Adrenal gland (tissue), 12 donors: Measurements from ENCODE around the gene KRT80. TPM values are rescaled to one million over a fixed set of nuclear protein-coding genes. Genes with fewer than 3 reads are reported as not detected.
A peak's percentile ranks its signal among the peaks of the same experiment; 100 is the strongest.

ENCODE experiments used
- DNase-seq, 7 donors: peaks; one replicate each; pipeline ENCODE4 v3.0.0-alpha.2; 2019 to 2020
- H3K27ac ChIP-seq, 5 donors: fragments of 200-600 bp; sonication (generic) in 4 of 5; 1 replicate in 3 of 5; 2 replicates in 2 of 5; pipeline versions ENCODE4 v1.5.1 to v1.8.0; 2016 to 2020; ENCODE audit warnings: mild to moderate bottlenecking in 1 of 5
- H3K27me3 ChIP-seq: fragments of 200-600 bp; 2 replicates; pipeline ENCODE4 v1.8.0; 2021
- H3K36me3 ChIP-seq, 2 donors: fragments of 200-600 bp; replicated peaks in 1 of 2; 1 replicate in 1 of 2; 2 replicates in 1 of 2; pipeline versions ENCODE4 v1.5.1 to v1.8.0; 2018 to 2022
- H3K4me1 ChIP-seq, 2 donors: fragments of 200-600 bp; replicated peaks in 1 of 2; 1 replicate in 1 of 2; 2 replicates in 1 of 2; pipeline versions ENCODE4 v1.5.1 to v1.8.0; 2018 to 2021
- H3K4me3 ChIP-seq, 4 donors: fragments of 200-600 bp; sonication (generic) in 3 of 4; one replicate each; pipeline ENCODE4 v1.5.1; 2016 to 2018
- H3K9me3 ChIP-seq, 3 donors: fragments of 200-600 bp; sonication (generic) in 1 of 3; replicated peaks in 1 of 3; 1 replicate in 2 of 3; 2 replicates in 1 of 3; pipeline versions ENCODE4 v1.5.1 to v1.8.0; 2016 to 2021
- CTCF ChIP-seq, 6 experiments: fragments of 450-650 bp in 4 of 6; fragments of 200-600 bp in 2 of 6; sonication (generic) in 1 of 6; IDR thresholded peaks; 1 replicate in 5 of 6; 2 replicates in 1 of 6; pipeline versions ENCODE4 v1.5.1 to v1.8.0; 2016 to 2021; ENCODE audit warnings: antibody characterized with exemption in 6 of 6, mild to moderate bottlenecking in 2 of 6, moderate library complexity in 1 of 6
- POLR2A ChIP-seq, 2 donors: fragments of 450-650 bp; IDR thresholded peaks; one replicate each; pipeline ENCODE4 v1.6.1; 2017; ENCODE audit warnings: antibody characterized with exemption in 2 of 2, mild to moderate bottlenecking in 2 of 2, moderate library complexity in 1 of 2
- WGBS, 4 donors: extraction: QIAGEN DNeasy Blood & Tissue Kit in 2 of 4; methylation state at CpG; one replicate each; pipeline versions ENCODE4 v1.1.5 to v1.1.7; 2013 to 2017; 5-methylcytosine and 5-hydroxymethylcytosine counted together
- intact Hi-C, 2 donors: fragments of 100-400 bp; cut with DNase I; formaldehyde crosslinking; loops; one replicate each; pipeline versions ENCODE4 v1.14.1 to v1.15.0; 2022 to 2023
- polyA plus RNA-seq, 3 donors: library from polyadenylated mRNA; stranded (reverse); fragments of 200-250 nt in 2 of 3; fragments of 350-450 nt in 1 of 3; fragmentation: Illumina TruSeq in 1 of 3; extraction: RNeasy Lipid Tissue Mini Kit (QIAGEN cat#74804) in 1 of 3; gene quantifications; one replicate each; pipeline ENCODE4 v1.2.3, GENCODE V29; 2013 to 2014
- total RNA-seq, 9 donors: library from RNA; depleted of rRNA in 4 of 9; stranded (reverse); fragments of >200 nt in 4 of 9; fragments of 120-200 nt in 1 of 9; fragmentation: NEBNext Ultra II Directional in 1 of 9; extraction: Animal tissue kit (Norgen Biotek cat#: 25700) in 1 of 9; gene quantifications; one replicate each; pipeline versions ENCODE4 v1.1.0 to v1.2.4, GENCODE V29; 2013 to 2023
- donor health status: healthy with polysubstance abuse.
- donor health status: Bipolar disorder and iron deficiency.
- donor health status: DM: yes; HTN: yes; CAD: no.
- donor health status: DM: no; HTN: no; CAD: no.
- donor health status: DM: no; HTN: no; CAD: no.
- donor health status: DM: yes; HTN: yes; CAD: no.

The KRT80 gene
- total and polyA plus RNA-seq, 12 donors: 0.95 to 14.6 (median 3.8) TPM

- H3K4me1 ChIP-seq: no peaks in the 10 kb centered on the region
- no peak for TF ChIP-seq POLR2A (IDR thresholded peaks at IDR 0.05)
- no peak for TF ChIP-seq CTCF (IDR thresholded peaks at IDR 0.05)
- H3K36me3 ChIP-seq: no peaks in the 10 kb centered on the region
- intact Hi-C loops: no loop called here
- 85 to 93% (median 90%) methylated on average over 5 of the region's 5 CpGs for WGBS, 4 donors
- no peak for DNase-seq
- H3K9me3 ChIP-seq: no peaks in the 10 kb centered on the region
- no peaks in the 10 kb centered on the region for H3K27me3 ChIP-seq
- no peak overlapping the region for H3K27ac ChIP-seq
- no peak overlapping the region for H3K4me3 ChIP-seq
Observed at GRCh38 chr12:52223406-52224039, 31.7 kb upstream of the KRT80 start.

- Histone ChIP-seq H3K27ac (no peak overlapping the region), H3K4me1 (no peaks in the 10 kb centered on the region), H3K36me3 (no peaks in the 10 kb centered on the region), H3K9me3 (no peaks in the 10 kb centered on the region), H3K27me3 (no peaks in the 10 kb centered on the region), H3K4me3 (no peak overlapping the region)
- WGBS, 4 donors: 88 to 92% (median 90%) methylated on average over 4 of the region's 4 CpGs
- intact Hi-C loops: no loop called here
- DNase-seq: no peak
- TF ChIP-seq CTCF (IDR thresholded peaks at IDR 0.05) (no peak), POLR2A (IDR thresholded peaks at IDR 0.05) (no peak)
Observed at GRCh38 chr12:52222692-52223091, 30.9 kb upstream of the KRT80 start.

GRCh38 chr12:52221912-52222457 lies 30.2 kb upstream of the KRT80 start:
- TF ChIP-seq CTCF (IDR thresholded peaks at IDR 0.05) (peak; percentile 54 to 72 (median 66)), POLR2A (IDR thresholded peaks at IDR 0.05) (no peak)
- Histone ChIP-seq H3K4me1 (peaks cover 0 to 5% of the 10 kb centered on the region in 2 donors), H3K9me3 (no peaks in the 10 kb centered on the region), H3K27me3 (no peaks in the 10 kb centered on the region), H3K27ac (no peak overlapping the region), H3K4me3 (no peak overlapping the region), H3K36me3 (no peaks in the 10 kb centered on the region)
- DNase-seq: peak; percentile 73 to 91 (median 83)
- intact Hi-C loops: no loop called here
- 9 to 16% (median 12%) methylated on average over 8 of the region's 8 CpGs for WGBS, 4 donors

GRCh38 chr12:52221070-52221781 lies 29.4 kb upstream of the KRT80 start:
- peaks cover 0 to 10% of the 10 kb centered on the region in 2 donors for H3K4me1 ChIP-seq
- intact Hi-C loops: no loop called here
- H3K4me3 ChIP-seq: no peak overlapping the region
- no peak overlapping the region for H3K27ac ChIP-seq
- H3K9me3 ChIP-seq: no peaks in the 10 kb centered on the region
- no peaks in the 10 kb centered on the region for H3K27me3 ChIP-seq
- DNase-seq: no peak
- TF ChIP-seq POLR2A (IDR thresholded peaks at IDR 0.05) (no peak), CTCF (IDR thresholded peaks at IDR 0.05) (no peak)
- WGBS, 4 donors: 74 to 83% (median 80%) methylated on average over 4 of the region's 4 CpGs
- no peaks in the 10 kb centered on the region for H3K36me3 ChIP-seq
